MM.1S (cell line): Measurements from ENCODE around the gene PTPRG.

ENCODE experiments used
- EZH2 ChIP-seq: fragments of 300-600 bp; sonication (generic); optimal IDR thresholded peaks from 2 replicates; pipeline ENCODE3; 2017; ENCODE audit warnings: low read depth, mild to moderate bottlenecking, antibody characterized with exemption, low read length, mixed read lengths
- EZH2phosphoT487 ChIP-seq: fragments of 300-600 bp; sonication (generic); IDR thresholded peaks from 2 replicates; pipeline ENCODE4 v1.6.1; 2018; ENCODE audit warnings: antibody characterized with exemption, low read length
- TF ChIP-seq, protein P1 (sequence below): fragments of 300-600 bp; sonication (generic); IDR thresholded peaks from 2 replicates; pipeline ENCODE4 v1.5.1; 2016; ENCODE audit warnings: antibody characterized with exemption, low read length, mixed read lengths

DNA sequence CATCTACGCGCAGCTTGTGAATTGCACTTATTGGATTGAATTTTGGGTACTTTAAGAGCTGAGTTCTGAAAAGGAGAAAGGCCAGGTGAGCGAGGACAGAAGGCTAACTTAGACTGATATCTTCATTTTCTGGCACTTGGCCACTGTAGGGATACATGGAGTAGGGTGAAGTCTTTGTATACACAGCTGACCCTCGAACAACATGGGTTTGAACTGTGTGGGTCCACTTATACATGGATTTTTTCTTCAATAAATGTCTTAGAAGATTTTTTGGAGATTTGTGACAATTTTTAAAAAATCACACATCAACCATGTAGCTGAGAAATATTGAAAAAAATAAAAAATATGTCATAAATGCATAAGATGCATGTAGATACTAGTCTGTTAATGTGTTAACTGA lies 18.3 kb downstream of the PTPRG start:
- TF ChIP-seq, protein P1, sequence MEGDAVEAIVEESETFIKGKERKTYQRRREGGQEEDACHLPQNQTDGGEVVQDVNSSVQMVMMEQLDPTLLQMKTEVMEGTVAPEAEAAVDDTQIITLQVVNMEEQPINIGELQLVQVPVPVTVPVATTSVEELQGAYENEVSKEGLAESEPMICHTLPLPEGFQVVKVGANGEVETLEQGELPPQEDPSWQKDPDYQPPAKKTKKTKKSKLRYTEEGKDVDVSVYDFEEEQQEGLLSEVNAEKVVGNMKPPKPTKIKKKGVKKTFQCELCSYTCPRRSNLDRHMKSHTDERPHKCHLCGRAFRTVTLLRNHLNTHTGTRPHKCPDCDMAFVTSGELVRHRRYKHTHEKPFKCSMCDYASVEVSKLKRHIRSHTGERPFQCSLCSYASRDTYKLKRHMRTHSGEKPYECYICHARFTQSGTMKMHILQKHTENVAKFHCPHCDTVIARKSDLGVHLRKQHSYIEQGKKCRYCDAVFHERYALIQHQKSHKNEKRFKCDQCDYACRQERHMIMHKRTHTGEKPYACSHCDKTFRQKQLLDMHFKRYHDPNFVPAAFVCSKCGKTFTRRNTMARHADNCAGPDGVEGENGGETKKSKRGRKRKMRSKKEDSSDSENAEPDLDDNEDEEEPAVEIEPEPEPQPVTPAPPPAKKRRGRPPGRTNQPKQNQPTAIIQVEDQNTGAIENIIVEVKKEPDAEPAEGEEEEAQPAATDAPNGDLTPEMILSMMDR, result no peak
- no peak for TF ChIP-seq EZH2phosphoT487
- TF ChIP-seq EZH2, result no peak
